ENCODE results near the gene ZNF831.
A peak's percentile ranks its signal among the peaks of the same experiment; 100 is the strongest.

The ZNF831 gene

GRCh38 chr20:59207742-59208357, 44.2 kb downstream of the ZNF831 start:
- H3K4me3 ChIP-seq (ENCODE audit: low read depth, low read length) = no peak overlapping the region
- DNase-seq (ENCODE audit: low read depth) = peak; percentile 78
- TF ChIP-seq CTCF (IDR thresholded peaks at IDR 0.05; ENCODE audit: insufficient read depth, low read depth, low read length, missing control alignments) = peak; percentile 85

DNA sequence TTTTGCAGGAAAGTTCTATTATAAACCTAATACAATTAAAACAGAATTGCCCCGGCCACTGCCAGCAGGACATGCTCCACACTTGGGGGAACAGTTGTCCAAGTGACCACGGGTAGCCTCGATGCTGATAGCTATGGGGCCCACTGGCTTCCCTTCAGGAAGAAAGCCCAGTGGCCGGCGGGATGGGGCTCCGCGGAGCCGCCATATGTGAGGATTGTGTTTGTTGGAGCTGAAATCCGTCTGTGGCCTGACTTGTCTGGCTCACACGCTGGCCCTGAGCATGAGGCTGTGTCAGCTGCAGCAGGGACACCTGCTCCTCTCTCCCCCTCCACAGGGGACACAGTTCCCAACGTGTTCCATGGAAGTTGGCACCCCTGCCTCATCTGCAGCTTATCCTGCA, 46.6 kb downstream of the ZNF831 start:
- H3K4me3 ChIP-seq (ENCODE audit: low read depth, low read length) = no peak overlapping the region
- DNase-seq (ENCODE audit: low read depth) = no peak
- TF ChIP-seq CTCF (IDR thresholded peaks at IDR 0.05; ENCODE audit: insufficient read depth, low read depth, low read length, missing control alignments) = no peak

DNA sequence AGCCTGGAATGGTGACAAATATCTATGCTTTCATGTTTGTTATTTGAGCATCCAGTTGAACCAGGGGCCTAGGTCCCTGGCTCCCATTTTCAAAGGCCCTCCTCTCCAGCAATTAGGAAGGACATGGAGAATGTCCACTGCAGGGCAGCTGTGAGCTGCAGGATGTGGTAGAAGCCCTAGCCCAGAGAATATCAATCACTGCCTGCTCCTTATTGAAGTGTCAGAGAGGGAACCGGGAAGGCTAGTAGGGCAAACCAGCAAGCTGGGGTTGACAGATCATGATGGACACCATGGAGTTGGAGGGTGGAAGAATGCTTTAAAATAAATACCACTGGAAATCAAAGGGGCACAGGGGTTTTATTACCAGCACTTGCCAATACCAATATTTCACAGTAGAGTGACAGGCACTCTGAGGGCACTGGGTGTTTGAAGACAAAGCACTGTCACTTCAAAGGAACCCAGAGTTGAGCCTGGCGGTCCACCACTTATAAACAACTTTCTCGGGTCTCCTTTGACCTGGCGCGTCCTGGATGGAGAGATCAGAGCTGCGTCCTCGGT, 47.7 kb downstream of the ZNF831 start:
- TF ChIP-seq CTCF (IDR thresholded peaks at IDR 0.05; ENCODE audit: insufficient read depth, low read depth, low read length, missing control alignments) = no peak
- no peak for DNase-seq (ENCODE audit: low read depth)
- no peak overlapping the region for H3K4me3 ChIP-seq (ENCODE audit: low read depth, low read length)

GRCh38 chr20:59214073-59214472, 50.5 kb downstream of the ZNF831 start:
- no peak for TF ChIP-seq CTCF (IDR thresholded peaks at IDR 0.05; ENCODE audit: insufficient read depth, low read depth, low read length, missing control alignments)
- DNase-seq (ENCODE audit: low read depth) = no peak
- no peak overlapping the region for H3K4me3 ChIP-seq (ENCODE audit: low read depth, low read length)

- H3K4me3 ChIP-seq (ENCODE audit: low read depth, low read length) = no peak overlapping the region
- no peak for TF ChIP-seq CTCF (IDR thresholded peaks at IDR 0.05; ENCODE audit: insufficient read depth, low read depth, low read length, missing control alignments)
- DNase-seq (ENCODE audit: low read depth) = no peak
Measured at GRCh38 chr20:59214606-59215547, 51.3 kb downstream of the ZNF831 start.

DNA sequence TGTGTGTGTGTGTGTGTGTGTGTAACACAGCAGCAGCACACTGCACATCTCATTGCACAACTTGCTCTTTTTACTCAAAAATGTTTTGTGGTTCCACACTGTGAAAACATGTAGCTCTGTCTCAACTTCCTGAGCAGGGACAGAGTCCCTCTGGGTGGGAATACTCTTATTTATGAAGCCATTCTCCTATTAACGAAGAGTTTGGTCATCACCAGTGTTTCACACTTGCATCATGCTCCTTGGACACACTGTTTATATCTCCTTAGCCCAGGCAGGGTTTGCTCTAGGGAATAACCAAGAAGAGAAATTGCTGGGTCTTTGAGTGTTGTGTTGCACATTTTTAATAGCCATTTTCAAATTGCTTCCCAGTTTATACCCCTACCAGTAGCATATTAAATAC, 53.6 kb downstream of the ZNF831 start:
- no peak for TF ChIP-seq CTCF (IDR thresholded peaks at IDR 0.05; ENCODE audit: insufficient read depth, low read depth, low read length, missing control alignments)
- DNase-seq (ENCODE audit: low read depth) = no peak
- H3K4me3 ChIP-seq (ENCODE audit: low read depth, low read length) = no peak overlapping the region

Data from GM12865 (cell line).